Esophagus muscularis mucosa (tissue), 4 donors: ENCODE results near the gene PRR7.

Experiments used
- CTCF ChIP-seq, 3 experiments: fragments of 200-600 bp in 2 of 3; fragments of 450-650 bp in 1 of 3; sonication (generic) in 2 of 3; IDR thresholded peaks; one replicate each; pipeline ENCODE4 v1.5.1; 2017 to 2019; ENCODE audit warnings: antibody characterized with exemption in 3 of 3, mild to moderate bottlenecking in 2 of 3, moderate library complexity in 1 of 3
- EP300 ChIP-seq: sonication (generic); formaldehyde crosslinking; IDR thresholded peaks from one replicate; pipeline ENCODE4 v1.6.1; 2017; ENCODE audit warnings: antibody characterized with exemption
- POLR2A ChIP-seq: fragments of 450-650 bp; IDR thresholded peaks from one replicate; pipeline ENCODE4 v1.6.1; 2017; ENCODE audit warnings: antibody characterized with exemption, moderate library complexity, mild to moderate bottlenecking, low read depth
- POLR2AphosphoS5 ChIP-seq, 2 donors: sonication (generic); formaldehyde crosslinking; IDR thresholded peaks; one replicate each; pipeline ENCODE4 v1.6.1; 2017; ENCODE audit warnings: antibody characterized with exemption in 2 of 2

DNA sequence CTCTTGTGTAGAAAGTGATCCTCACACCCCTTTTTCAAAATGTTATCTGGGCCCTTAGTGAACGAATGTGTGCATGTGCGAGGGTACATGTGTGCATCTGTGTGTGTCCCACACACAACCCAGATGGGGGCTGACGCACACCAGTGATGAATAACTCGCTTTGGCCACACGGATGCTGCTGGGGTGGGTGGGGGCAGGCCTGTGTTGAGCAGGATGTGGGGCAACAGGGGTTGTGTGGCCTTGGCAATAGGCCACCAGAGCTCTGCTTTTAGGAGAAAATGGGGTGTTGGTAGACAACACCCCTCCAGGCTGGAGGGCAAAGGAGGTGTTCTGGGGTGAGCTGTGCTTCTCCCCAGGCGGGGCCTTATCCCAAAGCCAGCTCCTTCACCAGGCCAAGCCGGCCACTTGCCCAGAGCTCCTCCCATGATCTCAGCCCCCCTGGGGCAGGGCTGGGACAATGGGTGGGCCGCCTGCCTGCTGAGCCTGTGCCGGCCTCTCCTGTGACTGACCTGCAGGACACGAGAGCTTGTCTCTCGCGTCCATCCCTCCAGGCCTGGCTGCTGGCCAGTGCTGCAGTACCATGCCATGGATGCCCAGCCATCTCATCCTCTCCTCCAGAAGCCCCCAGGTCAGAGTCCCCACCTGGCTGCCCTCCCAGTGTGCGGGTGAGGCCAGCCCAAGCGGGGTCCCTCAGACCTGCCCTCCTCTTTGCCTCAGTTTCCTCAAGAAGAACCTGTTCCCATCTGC is 25.2 kb downstream of the PRR7 start:
- TF ChIP-seq CTCF (IDR thresholded peaks at IDR 0.05) (no peak), POLR2A (no peak), POLR2AphosphoS5 (IDR thresholded peaks at IDR 0.05) (peak; percentile 40 to 57), EP300 (no peak)
